ENCODE results near the gene SMIM24.
"Not testable (repeated sequence)": the region's sequence is repeated elsewhere in the genome, so short reads cannot be mapped to it uniquely, and the experiment has no call there.

GRCh38 chr19:3446657-3447056, 33.7 kb downstream of the SMIM24 start:
- TF ChIP-seq CTCF (conservative IDR thresholded peaks at IDR 0.05; ENCODE audit: low read depth in 2 of 2); JUNB (IDR thresholded peaks at IDR 0.05; ENCODE audit: unreplicated experiment); ZNF114 (CRISPR knock-in tag; IDR thresholded peaks at IDR 0.05); POLR2AphosphoS5 (IDR thresholded peaks at IDR 0.05; ENCODE audit: low read depth); REST (IDR thresholded peaks at IDR 0.05; ENCODE audit: unreplicated experiment): not testable (repeated sequence)

Measured in GM23338 (cell line).